Measurements from ENCODE around the gene SPEF1. TPM values are rescaled to one million over a fixed set of nuclear protein-coding genes. Genes with fewer than 3 reads are reported as not detected.

SPEF1 gene
- total and polyA plus RNA-seq, 2 of the 4 experiments (the other 2 are of a cell fraction): 0.15 TPM; not detected in 1

- no peak overlapping the region for H2AK5ac ChIP-seq (ENCODE audit: low read depth, low read length)
- no peak overlapping the region for H2BK20ac ChIP-seq (ENCODE audit: low read depth, low read length)
- no peak overlapping the region for H2BK120ac ChIP-seq (ENCODE audit: low read depth, low read length)
- H3K23ac ChIP-seq (ENCODE audit: low read depth, low read length): no peak overlapping the region
- H3K4me3 ChIP-seq (ENCODE audit: insufficient read depth, low read depth, low read length): no peak overlapping the region
- no peak overlapping the region for H2BK5ac ChIP-seq (ENCODE audit: low read depth, low read length, poor library complexity, severe bottlenecking)
- in situ Hi-C loops (cut with MboI; ENCODE audit: low sequenced_read_pairs) (no loop called here), intact Hi-C loops (cut with micrococcal nuclease) (no loop called here), dilution Hi-C loops (cut with HindIII; ENCODE audit: low sequenced_read_pairs, unreplicated experiment) (no loop called here)
- no peak overlapping the region for H3K14ac ChIP-seq (replicated peaks; ENCODE audit: low read depth, low read length)
- H2AK9ac ChIP-seq (replicated peaks; ENCODE audit: low read depth, low read length, poor library complexity): no peak overlapping the region
- no peak for DNase-seq
- no peak for TF ChIP-seq RAD21 (IDR thresholded peaks at IDR 0.05; ENCODE audit: low read length)
- 50% methylated on average over 2 of the region's 7 CpGs; no CpG with 5 or more reads in 1 of the 2 experiments for WGBS, 2 experiments (ENCODE audit: extremely low coverage in 2 of 2, insufficient read length in 1 of 2)
- H4K8ac ChIP-seq (ENCODE audit: low read depth in 2 of 2, low read length in 2 of 2): no peak overlapping the region
- no peaks in the 10 kb centered on the region for H3K36me3 ChIP-seq (ENCODE audit: control insufficient read depth, insufficient read depth, low read length)
- H3K9me1 ChIP-seq (ENCODE audit: insufficient read depth, low read length): no peaks in the 10 kb centered on the region
- H4K91ac ChIP-seq (ENCODE audit: insufficient read depth, low read depth, low read length): no peak overlapping the region
- H3K27me3 ChIP-seq (ENCODE audit: control insufficient read depth, insufficient read depth, low read length): peaks cover 13% of the 10 kb centered on the region
- no TSS peak for BruUV-seq (replicated peaks)
- CTCF ChIA-PET: interaction anchor here (0.6 kb wide), 1 partner anchor 66 kb away, joined by 3 read pairs; no protein-coding TSS in a partner anchor
- H3K4me1 ChIP-seq (ENCODE audit: control insufficient read depth, insufficient read depth, low read length): no peaks in the 10 kb centered on the region
- H2BK15ac ChIP-seq (ENCODE audit: low read depth, low read length): no peak overlapping the region
- no peaks in the 10 kb centered on the region for H4K20me1 ChIP-seq (ENCODE audit: insufficient read depth, low read length)
- H3K79me1 ChIP-seq (ENCODE audit: low read depth in 1 of 2, low read length in 2 of 2): no peaks in the 10 kb centered on the region
- H3K18ac ChIP-seq (ENCODE audit: low read depth, low read length): no peak overlapping the region
- H3K9me3 ChIP-seq (ENCODE audit: control insufficient read depth, insufficient read depth, low read length): no peaks in the 10 kb centered on the region
- no peak overlapping the region for H4K5ac ChIP-seq (ENCODE audit: low read depth, low read length)
- H3K4me2 ChIP-seq (ENCODE audit: low read depth, low read length): no peak overlapping the region
- H3K27ac ChIP-seq (ENCODE audit: insufficient read depth, low read length): no peak overlapping the region
- no peak overlapping the region for H3K9ac ChIP-seq (ENCODE audit: low read depth, low read length)
- no peak overlapping the region for H3K4ac ChIP-seq (ENCODE audit: low read depth, low read length)
- POLR2A ChIA-PET (ENCODE audit: unreplicated experiment): no interaction called here
- no peak overlapping the region for H3K56ac ChIP-seq (ENCODE audit: extremely low read depth, insufficient read depth, low read length)
- H2AFZ ChIP-seq (replicated peaks; ENCODE audit: low read length, poor library complexity): no peak overlapping the region
- no peak for ATAC-seq (ENCODE audit: low read depth)
Measured at GRCh38 chr20:3741836-3742458, 39.3 kb downstream of the SPEF1 start.

All from IMR-90 (cell line).